ENCODE results near the gene PKNOX2.

Gene PKNOX2

DNA sequence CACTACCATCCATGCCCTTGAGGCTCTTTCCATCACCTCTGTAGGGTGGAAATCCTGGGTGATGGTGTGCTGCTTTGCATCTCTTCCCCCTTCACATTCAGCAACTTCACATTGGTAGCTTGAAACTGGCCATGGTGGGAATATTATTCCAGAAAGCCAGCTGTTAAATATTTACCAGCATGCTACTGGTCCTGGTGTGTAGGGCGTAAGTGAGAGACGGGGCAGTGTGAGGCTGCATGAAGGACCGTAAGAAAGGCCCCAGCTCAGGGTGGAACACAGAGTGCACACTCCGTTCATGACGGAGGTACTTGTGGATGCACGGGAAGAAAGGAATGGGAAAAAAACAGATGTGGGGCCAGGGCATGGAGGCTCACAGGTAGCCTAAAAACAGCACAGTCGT, 121.3 kb downstream of the PKNOX2 start:
- DNase-seq (ENCODE audit: low read depth in 2 of 2): no peak

DNA sequence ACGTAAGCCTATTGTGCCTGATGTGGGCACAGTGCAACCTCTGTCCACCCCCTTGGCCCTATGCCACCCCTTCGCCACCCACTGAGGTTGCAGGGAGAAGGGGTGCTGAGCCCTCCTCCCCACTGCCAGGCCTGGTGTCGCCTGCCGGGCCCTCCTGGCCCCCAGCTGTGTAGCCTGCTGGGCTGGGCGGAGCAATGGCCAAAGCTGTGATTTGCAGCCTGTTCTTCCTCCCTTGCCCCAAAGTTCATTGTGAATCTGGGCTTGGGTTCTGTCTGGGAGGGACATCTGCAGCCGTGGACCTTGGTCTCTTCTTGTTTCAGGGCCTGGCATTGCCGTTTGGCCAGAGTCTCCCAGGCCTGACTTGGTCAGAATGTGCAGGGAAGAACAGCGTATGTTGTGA, 121.9 kb downstream of the PKNOX2 start:
- DNase-seq (ENCODE audit: low read depth in 2 of 2): no peak

DNA sequence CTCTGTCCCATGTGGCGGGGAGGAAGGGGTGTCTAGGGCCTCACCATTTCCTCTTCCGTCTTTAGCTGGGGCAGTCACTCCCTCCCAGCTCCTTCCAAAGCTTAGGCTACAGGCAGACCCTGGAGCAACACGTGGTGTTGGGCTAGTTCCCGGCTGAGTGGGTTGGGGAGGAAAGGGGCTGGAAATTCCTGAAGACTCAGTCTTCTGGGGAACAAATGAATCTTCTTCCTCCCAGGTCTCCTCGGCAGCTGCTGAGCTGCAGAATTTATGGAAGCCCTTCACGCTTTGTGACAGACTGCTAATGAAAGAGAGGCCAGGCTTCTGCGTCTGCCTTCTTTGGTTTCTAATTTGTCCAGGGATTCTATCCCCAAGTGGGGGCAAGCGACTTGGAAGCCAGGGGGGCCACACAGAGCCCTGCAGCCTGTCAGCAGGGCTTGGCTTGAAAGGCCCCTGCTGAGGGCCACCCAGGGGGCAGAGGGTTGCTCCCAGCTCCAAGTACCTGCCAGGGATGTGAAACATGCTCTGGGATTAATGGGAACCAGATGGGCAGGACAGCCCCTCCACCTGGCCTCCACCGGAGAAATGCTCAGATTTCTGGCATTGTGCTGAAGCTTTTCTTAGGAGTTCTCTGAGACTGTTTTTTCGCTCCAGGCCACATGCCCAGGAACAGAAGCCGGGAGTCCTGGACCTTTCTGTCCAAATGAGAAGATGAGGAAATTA, 123.1 kb downstream of the PKNOX2 start:
- no peak for DNase-seq (ENCODE audit: low read depth in 2 of 2)

DNA sequence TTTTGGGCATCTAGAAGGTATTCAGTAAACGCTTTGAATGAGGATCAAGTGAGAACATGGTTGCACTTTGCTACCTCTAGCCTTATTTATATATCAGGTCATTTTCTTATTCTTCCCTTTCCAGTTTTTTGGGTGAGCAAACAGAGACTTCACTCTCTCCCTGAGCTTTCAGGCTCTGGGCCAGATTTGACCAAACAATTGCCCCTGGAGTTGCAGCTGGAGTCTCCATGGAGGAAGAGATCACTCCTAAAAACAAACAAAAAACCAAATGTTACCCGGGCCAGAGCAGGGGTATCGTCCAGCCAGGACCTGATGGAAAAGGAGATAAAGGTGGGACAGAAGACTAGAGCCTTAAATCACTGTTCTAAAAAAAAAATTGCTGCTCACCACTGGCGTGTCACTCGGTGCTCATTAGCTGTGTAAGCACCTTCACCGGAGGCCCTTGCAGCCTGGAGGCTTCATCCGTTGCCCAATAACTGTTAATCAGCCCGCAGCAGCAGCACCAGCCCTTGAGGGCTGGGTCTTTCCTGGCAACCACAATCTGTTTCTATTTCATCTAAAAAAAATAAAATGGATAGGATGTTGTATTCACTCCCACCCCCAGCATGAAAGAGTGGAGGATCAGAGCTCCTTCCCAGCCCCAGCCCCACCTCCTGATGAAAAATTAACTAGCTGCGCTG, 125.0 kb downstream of the PKNOX2 start:
- DNase-seq (ENCODE audit: low read depth in 2 of 2): no peak

DNA sequence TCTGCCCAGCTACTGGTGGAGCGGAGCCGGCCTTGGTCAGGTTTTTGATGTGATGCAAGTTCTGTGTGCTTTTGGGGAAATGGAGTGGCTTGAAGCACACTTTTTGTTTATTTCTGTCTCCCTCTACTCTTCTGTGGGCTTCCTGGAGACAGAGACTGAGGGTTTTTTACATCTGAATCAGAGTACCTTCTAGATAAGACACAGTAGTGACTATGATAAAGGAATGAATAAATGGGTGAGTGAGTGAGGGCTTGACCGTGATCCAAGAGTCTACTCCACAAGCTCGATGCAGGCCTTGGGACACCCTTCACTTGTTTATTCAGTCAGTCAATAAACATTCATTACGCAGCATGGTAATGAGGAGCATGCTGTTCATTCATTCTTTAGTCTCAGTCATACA, 125.7 kb downstream of the PKNOX2 start:
- DNase-seq (ENCODE audit: low read depth in 2 of 2): no peak

DNA sequence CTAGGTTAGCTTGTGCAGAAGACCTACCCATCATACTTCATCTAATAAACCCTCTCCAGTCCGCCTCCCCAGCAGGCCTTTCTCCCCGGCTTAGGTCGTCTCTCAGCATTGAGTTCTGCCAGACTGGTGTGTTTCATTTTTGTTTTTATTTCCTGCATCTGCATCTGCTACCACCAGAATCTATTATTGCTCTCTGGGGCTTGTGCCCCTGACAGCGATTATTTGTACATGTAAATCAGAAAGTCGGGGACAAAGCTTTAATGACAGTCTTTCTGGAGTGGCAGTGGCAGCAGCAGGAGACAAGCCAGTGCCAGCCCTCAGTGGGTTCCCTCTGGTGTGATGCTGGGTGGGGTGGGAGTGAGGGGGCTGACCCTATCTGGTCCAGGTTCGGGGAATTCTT, 127.5 kb downstream of the PKNOX2 start:
- no peak for DNase-seq (ENCODE audit: low read depth in 2 of 2)

DNA sequence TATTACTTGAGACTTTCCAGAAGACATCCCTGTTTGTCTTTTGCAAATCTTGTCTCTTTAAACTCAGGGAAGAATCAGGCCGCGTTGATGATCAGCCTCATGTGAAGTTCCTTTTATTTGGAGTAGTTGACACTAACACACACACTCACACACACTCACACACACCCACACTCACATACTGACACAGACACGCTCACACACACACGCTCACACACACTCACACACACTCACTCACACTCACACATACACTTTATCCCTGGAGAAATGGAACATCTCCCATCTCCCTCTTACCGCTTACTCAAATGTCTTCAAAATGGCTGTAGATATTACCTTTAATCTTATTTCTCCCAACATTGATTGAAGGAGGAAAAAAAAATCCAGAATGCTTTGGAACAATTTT, 129.0 kb downstream of the PKNOX2 start:
- DNase-seq (ENCODE audit: low read depth in 2 of 2): no peak

DNA sequence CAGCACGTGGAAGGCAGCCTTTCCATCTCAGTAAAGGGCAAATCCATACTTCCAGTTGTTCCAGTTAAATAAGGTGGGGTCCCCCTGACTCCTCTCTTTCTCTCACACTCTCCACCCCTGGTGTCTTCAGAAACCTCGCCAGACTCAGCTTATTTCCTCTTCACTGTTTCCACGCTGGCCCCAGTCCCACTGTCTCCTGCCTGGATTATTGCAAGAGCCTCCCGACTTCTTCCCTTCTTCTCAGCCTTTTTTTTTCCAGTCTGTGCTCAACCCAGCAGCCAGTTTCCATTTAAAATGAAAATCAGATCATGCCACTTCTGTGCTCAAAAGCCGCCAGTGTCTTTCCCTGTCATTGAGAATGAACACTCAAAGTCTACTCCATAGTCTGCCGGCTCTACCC, 131.4 kb downstream of the PKNOX2 start:
- DNase-seq (ENCODE audit: low read depth in 2 of 2): no peak

DNA sequence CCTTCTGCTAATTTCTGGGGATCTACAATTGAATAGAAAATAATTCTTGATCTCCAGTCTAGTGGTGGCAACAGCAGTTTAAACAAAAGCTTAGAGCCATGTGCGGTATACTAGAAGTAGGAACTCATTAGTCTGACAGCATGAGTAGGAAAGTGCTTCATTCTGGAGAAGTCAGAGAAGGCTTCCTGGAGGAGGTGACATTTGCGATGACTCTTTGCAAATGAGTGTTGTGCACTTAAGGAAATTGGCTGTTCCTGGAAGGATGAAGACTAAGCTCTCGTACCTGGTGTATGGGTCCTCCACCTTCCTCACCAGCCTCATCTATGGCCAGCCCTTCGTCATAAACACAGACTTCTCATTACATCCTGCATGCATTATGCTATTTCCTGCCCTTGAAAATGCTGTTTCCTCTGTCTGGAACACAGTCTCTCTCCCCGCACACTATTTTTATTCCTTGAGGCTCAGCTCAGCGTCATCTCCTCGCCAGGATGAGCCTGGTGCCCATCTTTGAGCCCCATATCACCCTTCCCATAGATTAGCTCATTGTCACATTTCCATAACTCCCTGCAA, 132.9 kb downstream of the PKNOX2 start:
- no peak for DNase-seq (ENCODE audit: low read depth in 2 of 2)

DNA sequence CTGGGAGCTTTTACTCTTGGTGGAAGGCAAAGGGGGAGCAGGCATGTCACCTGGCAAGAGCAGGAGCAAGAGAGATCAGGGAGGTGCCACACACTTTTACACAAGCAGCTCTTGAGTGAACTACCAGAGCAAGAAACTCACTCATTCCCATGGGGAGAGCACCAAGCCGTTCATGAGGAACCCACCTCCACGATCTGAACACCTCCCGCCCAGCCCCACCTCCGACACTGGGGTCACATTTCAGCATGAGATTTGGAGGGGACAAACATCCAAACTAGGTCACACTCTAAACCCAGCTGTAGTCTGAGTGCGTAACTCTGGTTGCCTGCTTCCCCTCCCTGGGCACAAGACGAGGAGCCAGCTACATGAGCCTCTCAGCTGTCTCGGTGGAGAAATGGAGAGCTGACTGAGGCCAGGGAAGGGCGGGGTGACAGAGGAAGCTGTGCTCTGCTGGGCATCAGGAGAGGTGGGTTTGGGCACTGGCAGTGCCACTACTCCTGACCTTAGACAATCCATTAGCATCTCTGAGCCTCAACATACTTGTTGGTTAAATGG, 134.6 kb downstream of the PKNOX2 start:
- DNase-seq (ENCODE audit: low read depth in 2 of 2): no peak

DNA sequence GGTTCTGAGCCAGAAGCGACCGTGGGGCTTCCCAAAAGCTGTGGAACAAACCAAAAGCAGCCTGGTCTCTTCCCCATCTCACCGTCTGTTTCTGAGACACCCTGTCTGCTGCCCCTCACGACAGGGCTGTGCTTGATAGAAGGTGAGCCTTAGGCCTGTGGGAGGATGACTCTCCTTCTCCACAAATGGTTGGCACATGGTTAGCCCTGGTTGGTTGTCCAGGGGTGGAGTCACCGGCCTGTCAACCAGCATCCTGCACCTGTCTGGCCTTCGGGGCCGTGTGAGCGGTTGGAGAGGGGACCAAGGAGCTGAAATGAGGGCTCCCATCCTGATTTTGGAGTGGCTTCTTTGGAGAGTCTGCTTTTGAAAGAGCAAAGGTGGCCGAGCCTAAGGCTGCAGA, 135.3 kb downstream of the PKNOX2 start:
- no peak for DNase-seq (ENCODE audit: low read depth in 2 of 2)

DNA sequence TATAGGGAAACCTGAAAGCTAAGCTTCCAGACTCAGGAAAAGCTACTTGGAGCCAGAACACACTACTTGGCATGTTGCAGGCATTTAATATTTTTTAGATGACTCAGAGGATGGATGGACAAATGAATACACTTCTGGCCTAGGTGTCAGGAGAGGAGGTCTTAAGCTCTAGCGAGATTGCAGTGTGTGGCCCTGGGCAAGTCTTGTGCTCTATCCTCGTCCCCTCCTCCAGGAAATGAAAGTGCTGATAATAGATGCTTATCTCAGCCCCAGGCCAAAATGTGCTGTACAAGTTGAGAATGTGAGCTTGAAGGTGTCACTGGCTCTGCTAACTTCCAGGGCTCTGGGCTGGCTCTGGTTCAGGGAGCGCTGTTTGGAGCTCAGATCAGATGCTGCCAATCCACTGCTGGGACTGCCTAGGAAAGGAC, 136.3 kb downstream of the PKNOX2 start:
- no peak for DNase-seq (ENCODE audit: low read depth in 2 of 2)

DNA sequence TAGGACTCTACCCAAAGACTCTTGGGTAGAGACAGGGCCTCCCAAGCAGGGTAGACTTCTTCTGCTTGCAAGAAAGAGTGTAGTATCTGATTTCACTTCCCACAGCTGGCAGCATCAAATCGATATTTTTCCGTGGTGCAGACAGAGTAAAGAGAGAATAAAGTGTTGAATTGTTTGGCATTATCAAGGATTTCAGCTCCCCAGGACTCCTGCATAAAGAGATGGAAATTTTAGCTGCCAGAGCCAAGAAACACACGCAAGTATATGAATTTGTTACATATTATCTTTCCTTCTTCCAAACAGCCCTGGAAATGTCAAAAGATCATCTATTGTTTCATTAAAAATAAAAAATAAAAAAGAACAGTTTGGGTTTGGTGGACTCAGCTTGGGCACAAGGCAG, 136.8 kb downstream of the PKNOX2 start:
- DNase-seq (ENCODE audit: low read depth in 2 of 2): no peak

DNA sequence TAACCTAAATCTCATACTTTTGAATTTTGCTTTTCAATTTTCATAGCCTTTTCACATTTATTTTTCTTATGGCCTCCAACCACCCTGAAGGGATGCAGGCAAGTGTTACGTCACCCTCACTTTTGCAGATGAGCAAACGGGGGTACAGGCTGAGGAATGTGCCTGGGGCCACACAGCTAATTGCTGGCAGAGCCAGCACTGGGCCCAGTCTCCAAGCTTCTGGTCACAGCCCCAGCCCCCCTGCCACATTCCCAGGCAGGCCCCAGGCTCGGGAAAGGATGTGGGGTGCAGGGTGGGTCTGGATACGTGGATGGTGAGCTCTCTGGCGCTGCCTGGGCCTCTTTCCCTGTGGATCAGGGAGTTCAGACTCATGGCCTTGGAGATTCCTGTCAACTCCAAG, 138.6 kb downstream of the PKNOX2 start:
- DNase-seq (ENCODE audit: low read depth in 2 of 2): no peak

DNA sequence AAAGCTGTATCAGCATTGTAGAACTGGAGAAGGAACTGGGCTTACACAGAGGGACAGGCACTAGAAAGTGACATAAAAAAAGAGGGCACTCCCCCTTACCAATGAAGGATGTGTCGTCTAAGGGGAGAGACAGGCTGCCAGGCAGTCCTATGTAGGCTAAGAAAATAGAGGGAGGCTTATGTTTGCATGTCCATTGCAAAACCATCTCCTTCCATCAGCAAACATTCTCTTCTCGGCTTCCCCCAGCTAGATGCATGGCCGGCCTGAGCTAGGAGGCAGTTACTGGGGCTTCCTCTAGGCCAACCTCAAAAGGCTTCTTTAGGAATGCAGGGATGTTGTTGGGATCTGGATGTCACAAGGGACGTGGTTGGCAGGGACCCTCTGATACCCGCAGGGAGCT, 139.1 kb downstream of the PKNOX2 start:
- DNase-seq (ENCODE audit: low read depth in 2 of 2): no peak

DNA sequence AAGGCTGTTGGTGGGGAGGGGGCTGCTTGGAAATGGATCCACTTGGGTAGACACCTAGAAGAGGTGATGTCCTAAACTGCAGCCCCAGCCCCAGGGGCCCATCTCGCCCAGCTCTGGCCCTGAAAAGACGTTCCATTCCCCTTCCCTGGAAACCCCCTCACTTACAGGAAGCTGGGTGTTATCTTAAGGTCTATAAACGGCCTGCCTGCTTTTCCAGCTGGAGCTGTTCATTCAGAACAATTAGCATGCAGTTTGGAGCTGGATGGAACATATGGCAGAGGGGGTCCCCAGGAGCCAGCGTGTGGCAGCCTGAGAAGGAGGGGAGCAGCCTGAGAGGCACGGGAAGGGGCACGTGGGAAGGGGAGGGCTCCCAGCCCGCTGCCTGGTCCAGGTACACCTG, 139.6 kb downstream of the PKNOX2 start:
- DNase-seq (ENCODE audit: low read depth in 2 of 2): no peak

DNA sequence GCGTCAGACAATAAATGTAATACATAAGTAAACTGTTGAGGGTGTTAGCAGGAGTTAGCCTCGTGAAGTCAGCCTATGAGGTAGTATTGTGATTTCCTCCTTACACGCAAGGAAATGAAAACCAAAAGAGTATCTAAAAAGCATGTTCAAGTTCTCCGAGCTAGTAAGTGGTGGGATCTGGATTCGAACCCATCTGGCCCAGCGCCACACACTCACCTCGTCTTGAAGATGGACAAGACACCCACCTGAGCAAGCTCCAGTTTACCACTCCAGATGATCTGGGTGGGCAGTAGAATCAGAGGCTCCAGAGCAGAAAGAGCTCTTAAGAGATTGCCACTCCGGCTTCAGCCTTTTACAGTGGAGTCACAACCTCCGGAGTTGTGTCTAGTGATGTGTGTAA, 140.3 kb downstream of the PKNOX2 start:
- DNase-seq (ENCODE audit: low read depth in 2 of 2): no peak

DNA sequence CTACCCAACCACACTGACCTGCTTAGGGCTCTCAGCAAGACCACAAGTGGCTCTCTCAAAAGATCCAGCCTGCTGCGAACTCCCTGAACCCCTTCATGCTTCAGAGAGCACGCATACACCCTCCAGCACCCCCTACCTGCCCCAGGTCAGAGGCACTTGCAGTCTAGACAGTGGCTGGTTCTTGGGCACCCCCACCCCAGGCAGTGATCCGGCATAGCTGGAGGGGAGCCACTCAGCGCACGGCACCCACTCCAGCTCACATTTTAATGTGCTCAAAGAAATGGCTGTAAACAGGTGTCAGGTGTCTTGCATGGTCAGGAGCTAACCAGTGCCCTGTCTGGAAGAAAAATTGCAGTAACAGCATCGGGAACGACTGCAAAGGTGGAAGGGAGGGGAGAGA, 140.8 kb downstream of the PKNOX2 start:
- no peak for DNase-seq (ENCODE audit: low read depth in 2 of 2)

DNA sequence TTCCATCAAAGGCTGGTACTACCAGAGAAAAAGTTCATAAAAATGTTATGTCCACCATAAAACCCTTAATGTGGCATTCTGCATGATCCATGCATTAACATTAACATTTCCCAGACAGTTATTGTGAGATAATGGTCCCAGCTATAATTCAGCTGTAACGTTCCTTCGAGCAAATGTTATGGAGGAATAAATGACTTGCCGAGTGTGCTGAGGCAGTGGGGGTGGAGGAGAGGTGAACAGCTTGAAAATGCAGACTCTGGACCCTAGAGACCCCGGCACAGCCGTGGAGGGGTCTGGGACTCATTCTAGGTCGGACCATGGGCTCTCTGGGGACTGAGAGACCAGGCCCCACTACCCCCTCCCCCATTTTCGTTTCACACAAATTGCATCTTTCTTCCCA, 141.9 kb downstream of the PKNOX2 start:
- DNase-seq (ENCODE audit: low read depth in 2 of 2): no peak

DNA sequence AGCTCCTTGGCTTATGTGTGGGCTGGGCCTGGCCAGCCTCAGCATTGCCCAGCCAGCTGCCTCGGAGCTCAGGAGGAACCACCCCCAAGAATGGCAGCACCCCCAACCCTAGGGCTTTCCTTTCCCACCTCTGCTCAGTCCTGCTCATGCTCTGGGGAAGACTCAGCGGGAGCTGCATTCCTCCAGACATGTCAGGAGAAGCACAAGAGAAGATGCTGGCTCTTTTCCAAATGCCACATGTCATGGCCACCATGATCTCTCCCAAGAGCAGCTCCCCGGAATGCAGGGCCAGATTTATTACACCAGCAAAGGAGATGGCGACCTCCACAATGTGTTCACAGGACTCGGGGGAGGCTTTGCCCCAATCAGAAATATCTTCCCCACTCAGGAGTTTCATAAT, 143.7 kb downstream of the PKNOX2 start:
- no peak for DNase-seq (ENCODE audit: low read depth in 2 of 2)

DNA sequence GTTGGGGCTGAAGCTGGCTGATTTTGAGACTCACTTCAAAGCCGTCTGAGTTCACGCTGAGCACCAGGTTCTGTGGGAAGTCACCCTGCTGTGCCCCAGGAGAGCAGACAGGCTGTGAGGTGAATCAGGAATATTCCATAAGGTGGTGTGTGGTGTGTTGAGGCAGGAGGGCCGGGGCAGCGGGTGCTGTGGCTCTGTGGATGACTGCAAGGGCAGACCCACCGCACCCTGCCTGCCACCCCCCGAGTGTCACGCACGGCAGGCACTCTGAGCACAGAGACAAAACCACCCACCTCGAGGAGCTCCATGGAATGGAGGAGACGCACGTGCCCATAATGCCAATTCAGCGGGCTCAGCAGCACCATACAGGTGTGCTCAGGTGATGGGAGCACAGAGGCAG, 147.8 kb downstream of the PKNOX2 start:
- DNase-seq (ENCODE audit: low read depth in 2 of 2): no peak

DNA sequence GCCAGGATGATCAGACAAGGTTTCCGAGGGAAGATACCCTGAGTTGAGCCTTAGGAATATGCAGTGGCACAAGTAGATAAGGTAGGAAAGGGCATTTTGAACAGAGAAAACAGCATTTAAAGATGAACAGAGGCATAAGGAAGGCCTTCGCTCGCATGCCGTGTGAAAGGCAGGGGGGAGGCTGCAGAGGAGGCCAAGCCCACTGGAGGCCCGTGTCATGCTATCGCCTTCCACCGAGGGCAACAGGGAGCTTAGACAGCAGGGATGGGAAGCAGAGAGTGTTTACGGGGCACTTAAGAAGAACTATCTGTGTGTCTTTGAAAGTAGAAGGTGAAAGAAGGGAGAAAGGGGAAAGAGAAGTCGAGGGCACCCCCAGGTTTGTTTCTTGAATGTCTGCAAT, 148.3 kb downstream of the PKNOX2 start:
- DNase-seq (ENCODE audit: low read depth in 2 of 2): no peak
